GM12892 (cell line): ENCODE data around the gene EPHB1.

Experiments used
- POLR2A ChIP-seq: IDR thresholded peaks from 2 replicates; pipeline ENCODE4 v1.6.1; 2011; ENCODE audit warnings: low read depth, low read length, control low read depth
- POLR2AphosphoS5 ChIP-seq: IDR thresholded peaks from 2 replicates; pipeline ENCODE4 v1.6.1; 2011; ENCODE audit warnings: low read depth, low read length, control low read depth
- TAF1 ChIP-seq: IDR thresholded peaks from 2 replicates; pipeline ENCODE4 v1.6.1; 2011; ENCODE audit warnings: low read depth, mild to moderate bottlenecking, control low read depth, low read length, borderline replicate concordance

- TF ChIP-seq POLR2A (no peak), TAF1 (no peak), POLR2AphosphoS5 (no peak)
Measured at GRCh38 chr3:135136361-135137100, 341.5 kb downstream of the EPHB1 start.
